ENCODE data around the gene PSMD4.
A peak's percentile ranks its signal among the peaks of the same experiment; 100 is the strongest.

Gene PSMD4

GRCh38 chr1:151287341-151287699 lies 32.8 kb downstream of the PSMD4 start:
- H3K9me3 Mint-ChIP-seq = no peaks in the 10 kb centered on the region
- H3K27me3 Mint-ChIP-seq (ENCODE audit: low read depth, poor library complexity) = peaks cover 4% of the 10 kb centered on the region
- no peak overlapping the region for H3K27ac Mint-ChIP-seq
- DNase-seq = no peak
- H3K4me3 Mint-ChIP-seq = no peak overlapping the region
- peaks cover 14% of the 10 kb centered on the region for H3K36me3 Mint-ChIP-seq (ENCODE audit: low read depth)
- H3K4me1 Mint-ChIP-seq = peaks cover 29% of the 10 kb centered on the region
- no peak for TF ChIP-seq CTCF (IDR thresholded peaks at IDR 0.05)

GRCh38 chr1:151287767-151288500 lies 33.4 kb downstream of the PSMD4 start:
- H3K4me3 Mint-ChIP-seq = no peak overlapping the region
- no peak overlapping the region for H3K27ac Mint-ChIP-seq
- peaks cover 4% of the 10 kb centered on the region for H3K27me3 Mint-ChIP-seq (ENCODE audit: low read depth, poor library complexity)
- H3K9me3 Mint-ChIP-seq = no peaks in the 10 kb centered on the region
- peaks cover 28% of the 10 kb centered on the region for H3K4me1 Mint-ChIP-seq
- no peak for TF ChIP-seq CTCF (IDR thresholded peaks at IDR 0.05)
- no peak for DNase-seq
- H3K36me3 Mint-ChIP-seq (ENCODE audit: low read depth) = peaks cover 19% of the 10 kb centered on the region

- DNase-seq = no peak
- Mint-ChIP-seq H3K4me1 (peaks cover 23% of the 10 kb centered on the region), H3K27ac (peak overlapping the region; percentile 15), H3K36me3 (ENCODE audit: low read depth) (peaks cover 20% of the 10 kb centered on the region), H3K27me3 (ENCODE audit: low read depth, poor library complexity) (peaks cover 4% of the 10 kb centered on the region), H3K9me3 (no peaks in the 10 kb centered on the region), H3K4me3 (no peak overlapping the region)
- TF ChIP-seq CTCF (IDR thresholded peaks at IDR 0.05) = no peak
Observed at GRCh38 chr1:151288502-151288901, 34.0 kb downstream of the PSMD4 start.

- DNase-seq = no peak
- TF ChIP-seq CTCF (IDR thresholded peaks at IDR 0.05) = no peak
- H3K36me3 Mint-ChIP-seq (ENCODE audit: low read depth) = peaks cover 20% of the 10 kb centered on the region
- H3K27me3 Mint-ChIP-seq (ENCODE audit: low read depth, poor library complexity) = peaks cover 3% of the 10 kb centered on the region
- H3K9me3 Mint-ChIP-seq = no peaks in the 10 kb centered on the region
- peak overlapping the region; percentile 87 for H3K27ac Mint-ChIP-seq
- H3K4me3 Mint-ChIP-seq = no peak overlapping the region
- H3K4me1 Mint-ChIP-seq = peaks cover 21% of the 10 kb centered on the region
Observed at GRCh38 chr1:151289080-151289935, 34.8 kb downstream of the PSMD4 start.

- H3K27me3 Mint-ChIP-seq (ENCODE audit: low read depth, poor library complexity) = no peaks in the 10 kb centered on the region
- no peak overlapping the region for H3K4me3 Mint-ChIP-seq
- H3K9me3 Mint-ChIP-seq = no peaks in the 10 kb centered on the region
- peak overlapping the region; percentile 88 for H3K27ac Mint-ChIP-seq
- TF ChIP-seq CTCF (IDR thresholded peaks at IDR 0.05) = no peak
- H3K4me1 Mint-ChIP-seq = peaks cover 20% of the 10 kb centered on the region
- H3K36me3 Mint-ChIP-seq (ENCODE audit: low read depth) = peaks cover 25% of the 10 kb centered on the region
- DNase-seq = no peak
Observed at GRCh38 chr1:151289991-151290708, 35.6 kb downstream of the PSMD4 start.
